AG09309 (cell line): ENCODE measurements around the gene SLC44A4.

Experiments used
- DNase-seq: peaks from one replicate; pipeline ENCODE4 v3.0.0-alpha.2; 2010; ENCODE audit warnings: low read depth
- H3K4me3 ChIP-seq: 2 replicates; pipeline ENCODE4 v1.5.1; 2011; ENCODE audit warnings: mild to moderate bottlenecking, low read depth, low read length, moderate library complexity; ENCODE audit not compliant: control insufficient read depth
- CTCF ChIP-seq: IDR thresholded peaks from 2 replicates; pipeline ENCODE4 v1.5.1; 2011; ENCODE audit warnings: mild to moderate bottlenecking, low read depth, low read length, inconsistent platforms; ENCODE audit not compliant: insufficient read depth, control insufficient read depth; ENCODE audit errors: missing control alignments

SLC44A4 gene

GRCh38 chr6:31815025-31815838 lies 63.6 kb downstream of the SLC44A4 start, which contains the start of the genes HSPA1A and HSPA1L:
Gene HSPA1A (plus strand): TSS chr6:31815543. CDS start chr6:31815757, 214 bp downstream.
Gene HSPA1L (minus strand): TSS chr6:31815283. CDS start chr6:31811972, 3,311 bp downstream.
- TF ChIP-seq CTCF = no peak
- peak; percentile 83 for DNase-seq
- peak within 1 kb of the TSS; percentile 71 for H3K4me3 ChIP-seq

- peak; percentile 93 for DNase-seq
- H3K4me3 ChIP-seq = peak overlapping the region; percentile 71
- TF ChIP-seq CTCF = no peak
These were observed 64.1 kb downstream of the SLC44A4 start for GRCh38 chr6:31814677-31815024.

- TF ChIP-seq CTCF = no peak
- DNase-seq = no peak
- no peak overlapping the region for H3K4me3 ChIP-seq
These were observed 65.3 kb downstream of the SLC44A4 start for GRCh38 chr6:31813465-31813849.
